ENCODE data around the gene BAG3. TPM values are rescaled to one million over a fixed set of nuclear protein-coding genes. Genes with fewer than 3 reads are reported as not detected.

BAG3 gene
- total RNA-seq, 1 experiment from 2014 or later, result 35.2 TPM

DNA sequence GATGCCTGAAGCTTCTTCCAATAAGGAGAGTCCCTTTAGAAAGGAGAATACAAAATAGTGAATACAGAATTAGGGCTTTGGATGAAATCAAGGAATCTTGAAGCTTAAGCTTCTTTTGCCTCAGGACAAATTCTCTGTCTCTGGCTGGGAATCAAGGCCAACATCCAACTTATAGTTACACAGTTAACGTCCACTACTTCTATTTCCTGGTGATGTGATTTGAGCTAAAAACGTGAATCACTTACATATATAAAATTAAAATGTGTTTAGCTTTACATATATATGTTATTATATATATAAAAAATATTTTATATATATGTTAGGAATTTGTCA is 63.3 kb downstream of the BAG3 start:
- no peaks in the 10 kb centered on the region for H3K4me1 Mint-ChIP-seq (ENCODE audit: low read depth, unreplicated experiment)
- H3K27me3 Mint-ChIP-seq (ENCODE audit: unreplicated experiment), result no peaks in the 10 kb centered on the region
- intact Hi-C loops (cut with micrococcal nuclease; ENCODE audit: unreplicated experiment), result no loop called here
- H3K4me3 Mint-ChIP-seq (ENCODE audit: low read depth, unreplicated experiment), result no peak overlapping the region
- TF ChIP-seq CTCF (IDR thresholded peaks at IDR 0.05; ENCODE audit: unreplicated experiment), result no peak
- H3K27ac Mint-ChIP-seq (ENCODE audit: unreplicated experiment), result no peak overlapping the region
- no peaks in the 10 kb centered on the region for H3K9me3 Mint-ChIP-seq (ENCODE audit: low read depth, unreplicated experiment)
- CTCF ChIA-PET, result no interaction called here
- BruUV-seq (replicated peaks), result no TSS peak
- no peak for DNase-seq
- no peaks in the 10 kb centered on the region for H3K36me3 Mint-ChIP-seq (ENCODE audit: insufficient read depth, unreplicated experiment)

GRCh38 chr10:119715628-119716505 is 64.7 kb downstream of the BAG3 start:
- DNase-seq, result no peak
- CTCF ChIA-PET, result no interaction called here
- Mint-ChIP-seq H3K4me1 (ENCODE audit: low read depth, unreplicated experiment) (no peaks in the 10 kb centered on the region), H3K27me3 (ENCODE audit: unreplicated experiment) (no peaks in the 10 kb centered on the region), H3K9me3 (ENCODE audit: low read depth, unreplicated experiment) (no peaks in the 10 kb centered on the region), H3K27ac (ENCODE audit: unreplicated experiment) (no peak overlapping the region), H3K4me3 (ENCODE audit: low read depth, unreplicated experiment) (no peak overlapping the region), H3K36me3 (ENCODE audit: insufficient read depth, unreplicated experiment) (no peaks in the 10 kb centered on the region)
- no TSS peak for BruUV-seq (replicated peaks)
- TF ChIP-seq CTCF (IDR thresholded peaks at IDR 0.05; ENCODE audit: unreplicated experiment), result no peak
- intact Hi-C loops (cut with micrococcal nuclease; ENCODE audit: unreplicated experiment), result no loop called here

DNA sequence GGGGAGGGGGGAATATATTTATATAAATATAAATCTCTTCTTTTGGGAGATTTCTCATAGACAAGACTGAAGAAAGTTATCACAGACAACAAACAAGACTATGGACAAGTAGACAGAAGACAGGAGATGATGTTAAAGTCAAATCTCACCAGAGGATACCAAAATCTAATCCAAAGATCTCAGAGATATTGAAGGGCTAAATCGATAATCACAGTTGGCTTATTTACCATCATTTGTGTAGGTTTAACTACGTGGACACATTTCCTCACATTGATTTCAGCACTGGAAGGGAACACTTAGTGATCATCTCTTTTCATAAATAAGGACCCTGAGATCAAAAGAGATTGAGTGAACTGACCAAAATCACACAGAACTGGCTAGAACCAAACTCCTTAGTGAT is 72.0 kb downstream of the BAG3 start:
- TF ChIP-seq CTCF (IDR thresholded peaks at IDR 0.05; ENCODE audit: unreplicated experiment), result no peak
- Mint-ChIP-seq H3K9me3 (ENCODE audit: low read depth, unreplicated experiment) (no peaks in the 10 kb centered on the region), H3K36me3 (ENCODE audit: insufficient read depth, unreplicated experiment) (peaks cover 16% of the 10 kb centered on the region), H3K4me3 (ENCODE audit: low read depth, unreplicated experiment) (no peak overlapping the region), H3K4me1 (ENCODE audit: low read depth, unreplicated experiment) (peaks cover 21% of the 10 kb centered on the region), H3K27ac (ENCODE audit: unreplicated experiment) (no peak overlapping the region), H3K27me3 (ENCODE audit: unreplicated experiment) (no peaks in the 10 kb centered on the region)
- intact Hi-C loops (cut with micrococcal nuclease; ENCODE audit: unreplicated experiment), result no loop called here
- CTCF ChIA-PET, result no interaction called here
- BruUV-seq (replicated peaks), result no TSS peak
- no peak for DNase-seq

DNA sequence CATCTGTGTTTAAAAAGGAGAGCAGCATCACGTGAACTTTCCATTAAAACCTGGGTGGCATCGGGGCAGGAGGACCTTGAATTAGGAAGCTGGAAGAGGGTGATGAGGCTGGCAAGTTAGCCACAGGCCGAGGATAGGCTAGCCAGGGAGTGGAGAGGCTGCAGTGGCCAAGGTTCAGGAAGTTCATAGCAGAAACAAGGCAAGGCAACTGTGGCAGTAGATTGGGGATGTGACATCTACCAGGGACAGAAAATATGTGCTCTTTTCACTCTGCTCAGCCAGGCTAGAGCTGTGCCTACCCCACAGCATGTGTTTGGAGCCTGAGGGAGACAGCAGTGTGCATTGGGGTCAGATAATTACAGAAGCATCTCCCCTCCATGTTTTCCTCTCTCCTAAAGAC is 72.4 kb downstream of the BAG3 start:
- no peak for TF ChIP-seq CTCF (IDR thresholded peaks at IDR 0.05; ENCODE audit: unreplicated experiment)
- intact Hi-C loops (cut with micrococcal nuclease; ENCODE audit: unreplicated experiment), result no loop called here
- no peak for DNase-seq
- no peak overlapping the region for H3K27ac Mint-ChIP-seq (ENCODE audit: unreplicated experiment)
- peaks cover 16% of the 10 kb centered on the region for H3K36me3 Mint-ChIP-seq (ENCODE audit: insufficient read depth, unreplicated experiment)
- H3K27me3 Mint-ChIP-seq (ENCODE audit: unreplicated experiment), result no peaks in the 10 kb centered on the region
- H3K4me3 Mint-ChIP-seq (ENCODE audit: low read depth, unreplicated experiment), result no peak overlapping the region
- CTCF ChIA-PET, result no interaction called here
- H3K9me3 Mint-ChIP-seq (ENCODE audit: low read depth, unreplicated experiment), result no peaks in the 10 kb centered on the region
- H3K4me1 Mint-ChIP-seq (ENCODE audit: low read depth, unreplicated experiment), result peaks cover 26% of the 10 kb centered on the region
- no TSS peak for BruUV-seq (replicated peaks)

Measured in Calu3 (cell line).